ENCODE results near the gene PRAME.

DNA sequence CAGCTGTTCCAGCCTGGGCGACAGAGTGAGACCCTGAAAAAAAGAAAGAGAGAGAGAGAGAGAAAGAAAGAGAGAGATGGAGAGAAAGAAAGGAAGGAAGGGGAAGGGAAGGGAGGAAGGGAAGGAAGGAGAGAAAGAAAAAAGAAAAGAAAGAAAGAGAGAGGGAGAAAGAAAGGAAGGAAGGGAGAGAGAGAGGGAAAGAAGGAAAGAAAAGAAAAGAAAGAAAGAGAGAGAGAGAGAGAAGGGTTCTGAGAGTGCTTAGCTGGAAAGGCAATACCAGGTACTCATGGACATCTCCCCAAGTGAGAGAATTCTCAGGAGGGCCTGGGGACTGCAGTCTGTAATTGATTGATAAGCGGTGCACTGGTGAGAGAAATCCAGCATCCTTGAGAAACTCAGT is 12.8 kb upstream of the PRAME start:
- TF ChIP-seq CTCF (IDR thresholded peaks at IDR 0.05) (no peak), EP300 (IDR thresholded peaks at IDR 0.05) (no peak), POLR2A (IDR thresholded peaks at IDR 0.05) (no peak)

All from gastroesophageal sphincter (tissue), 3 donors.